GM18867 (cell line): ENCODE measurements around the gene MRFAP1L1.

Source experiments
- ATAC-seq: cut with Tn5 transposase; IDR thresholded peaks from one replicate; pipeline ENCODE4 v1.9.1; 2021; ENCODE audit warnings: mild to moderate bottlenecking, moderate library complexity; ENCODE audit not compliant: unreplicated experiment

Gene MRFAP1L1

DNA sequence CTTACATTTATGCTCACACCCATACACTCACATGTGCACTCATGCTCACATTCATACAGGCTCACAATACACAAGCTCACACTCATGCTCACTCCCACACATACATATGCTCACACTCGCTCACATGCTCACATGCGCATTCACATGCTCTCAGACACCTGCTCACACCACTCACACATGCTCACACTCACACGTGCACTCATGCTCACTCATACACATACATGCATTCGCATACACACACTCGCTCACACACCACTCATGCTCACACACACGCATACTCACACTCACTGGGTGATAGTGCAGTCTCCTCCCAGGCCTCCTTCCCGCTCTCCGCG is 44.4 kb downstream of the MRFAP1L1 start:
- ATAC-seq = no peak

DNA sequence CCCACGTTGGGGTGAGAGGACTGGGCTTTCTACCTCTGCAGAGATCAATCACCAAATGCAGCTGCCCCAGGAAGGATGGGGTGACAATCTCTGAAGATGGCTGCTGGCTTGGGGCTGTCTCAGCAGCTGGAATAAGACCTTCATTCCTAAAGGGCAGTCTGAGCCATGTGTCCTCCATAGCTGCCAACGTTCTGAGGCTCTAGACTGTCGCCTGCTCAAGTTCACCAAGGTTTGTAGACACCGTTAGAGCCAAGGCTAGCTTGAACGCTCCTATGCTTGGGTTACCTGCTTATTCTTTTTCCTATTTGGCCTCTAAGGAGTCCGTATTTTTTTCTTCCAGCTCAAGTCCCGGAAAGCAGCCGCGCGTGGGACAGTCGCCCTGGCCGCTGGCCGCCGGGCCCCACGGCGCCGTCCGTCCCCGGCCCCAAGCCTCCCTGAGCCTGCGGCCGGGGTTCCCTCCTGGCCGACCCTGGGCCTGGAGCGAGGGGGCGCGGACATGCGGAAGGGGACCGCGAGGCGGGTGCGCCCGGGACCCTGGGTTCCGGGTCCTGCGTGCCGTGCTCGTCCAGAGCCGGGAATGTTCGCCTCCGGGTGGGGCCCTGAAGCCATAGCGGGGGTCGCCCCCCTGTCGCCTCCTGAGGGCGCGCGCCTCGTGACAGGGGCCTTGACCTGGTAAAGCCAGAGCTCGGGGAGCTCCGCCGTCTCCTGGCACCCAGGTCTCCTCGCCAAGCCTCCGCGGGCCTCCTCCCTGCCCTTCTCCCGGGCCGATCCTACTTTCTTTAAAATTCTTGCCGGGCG is 45.9 kb downstream of the MRFAP1L1 start:
- no peak for ATAC-seq

DNA sequence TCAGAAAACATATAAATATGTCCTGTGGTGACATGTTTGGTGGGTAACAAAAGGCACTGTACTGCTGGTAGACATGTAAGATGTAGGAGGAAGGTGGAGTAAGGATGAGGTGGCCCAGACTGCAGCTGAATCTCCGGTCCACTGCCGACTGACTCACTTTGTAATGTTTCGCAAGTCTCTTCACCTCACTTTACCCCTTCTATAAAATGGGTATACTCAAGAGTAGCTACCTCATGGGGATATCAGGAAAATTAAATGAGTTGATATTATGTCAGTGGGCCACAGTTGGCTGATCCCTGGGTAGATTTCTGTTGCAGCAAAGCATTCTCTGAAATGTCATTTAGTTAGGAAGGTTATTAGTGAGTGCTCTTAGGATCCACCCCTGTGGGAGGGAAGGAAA is 47.1 kb downstream of the MRFAP1L1 start:
- ATAC-seq = no peak

DNA sequence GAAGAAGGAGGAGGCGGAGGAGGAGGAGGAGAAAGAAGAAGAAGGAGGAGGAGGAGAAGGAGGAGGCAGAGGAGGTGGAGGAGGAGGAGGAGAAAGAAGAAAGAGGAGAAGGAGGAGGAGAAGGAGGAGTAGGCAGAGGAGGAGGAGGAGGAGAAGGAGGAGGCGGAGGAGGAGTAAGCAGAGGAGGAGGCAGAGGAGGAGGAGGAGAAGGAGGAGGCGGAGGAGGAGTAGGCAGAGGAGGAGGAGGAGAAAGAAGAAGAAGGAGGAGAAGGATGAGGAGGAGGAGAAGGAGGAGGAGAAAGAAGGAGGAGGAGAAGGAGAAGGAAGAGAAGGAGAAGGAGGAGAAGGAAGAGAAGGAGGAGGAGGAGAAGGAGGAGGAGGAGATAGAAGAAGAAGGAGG is 49.2 kb downstream of the MRFAP1L1 start:
- ATAC-seq = no peak

DNA sequence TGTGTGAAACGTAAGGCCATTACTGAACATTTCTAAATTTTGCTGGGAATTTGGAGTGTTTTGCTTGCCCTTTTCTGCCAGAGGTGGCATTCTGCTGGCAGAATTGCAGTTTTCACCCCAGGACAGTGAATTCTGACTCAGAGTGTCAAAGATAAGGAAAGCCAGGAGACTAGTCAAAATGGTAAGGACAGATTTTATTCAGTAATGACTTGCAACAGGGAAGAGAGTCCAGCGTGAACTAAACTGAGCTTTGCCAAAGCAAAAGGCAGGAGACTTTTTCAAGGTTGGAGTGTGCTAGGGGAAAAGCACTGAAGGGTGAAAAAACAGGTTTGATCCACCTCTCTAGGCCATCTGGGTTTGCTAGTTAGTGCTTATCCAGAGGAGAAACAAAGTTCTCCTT is 49.8 kb downstream of the MRFAP1L1 start:
- ATAC-seq = no peak

DNA sequence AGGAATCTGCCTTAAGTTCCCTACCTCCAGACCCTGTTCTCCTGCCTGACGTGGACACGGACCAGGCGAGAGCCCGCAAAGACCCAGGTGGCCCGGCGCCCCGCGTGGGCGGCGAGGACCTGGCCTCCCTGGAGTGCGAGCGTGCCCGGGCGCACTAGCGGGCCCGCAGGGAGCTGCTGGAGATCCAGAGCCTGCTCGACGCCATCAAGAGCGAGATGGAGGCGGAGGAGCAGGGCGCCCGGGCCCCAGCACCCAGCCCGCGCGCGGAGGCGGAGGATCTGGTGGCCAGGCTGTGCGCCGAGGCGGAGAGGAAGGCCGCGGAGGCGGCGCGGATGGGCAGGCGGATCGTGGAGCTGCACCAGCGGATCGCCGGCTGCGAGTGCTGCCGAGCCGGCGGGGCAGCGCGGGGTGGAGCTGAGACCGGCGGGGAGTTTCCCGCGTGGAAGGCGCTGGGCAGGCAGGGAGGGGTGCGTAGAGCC is 51.0 kb downstream of the MRFAP1L1 start:
- ATAC-seq = no peak

DNA sequence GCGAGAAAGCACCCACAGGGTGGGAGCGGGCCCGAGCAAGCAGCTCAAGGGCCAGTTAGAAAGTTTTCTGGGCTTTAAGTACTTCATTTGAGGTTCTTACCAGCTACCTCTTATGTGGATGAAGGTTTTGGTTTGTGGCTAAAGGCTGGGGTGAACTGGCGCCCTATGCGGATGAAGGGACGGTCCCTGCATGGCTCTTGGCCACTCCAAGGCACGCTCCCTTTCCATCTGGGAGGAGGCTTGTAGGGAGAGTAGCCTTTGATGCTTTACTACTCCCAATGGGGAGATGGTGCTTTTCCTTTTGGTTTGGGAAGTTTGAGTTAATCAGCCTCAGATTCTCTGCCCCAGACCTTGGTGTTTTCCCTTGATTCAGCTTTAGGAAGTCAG is 51.5 kb downstream of the MRFAP1L1 start:
- ATAC-seq = no peak
